Lung (tissue), 12 donors: ENCODE data around the gene ADK. TPM values are rescaled to one million over a fixed set of nuclear protein-coding genes. Genes with fewer than 3 reads are reported as not detected.

Experiments
- ATAC-seq: fragments of 200-7000 bp; cut with Tn5 transposase; one replicate; pipeline ENCODE4 v1.9.1; 2020; ENCODE audit warnings: moderate number of reproducible peaks; ENCODE audit not compliant: insufficient read depth, low FRiP score
- DNase-seq, 3 donors: peaks; one replicate each; pipeline ENCODE4 v3.0.0-alpha.2; 2013 to 2017
- H3K27ac ChIP-seq, 2 donors: one replicate each; pipeline ENCODE4 v1.5.1; 2013; ENCODE audit warnings: mild to moderate bottlenecking in 2 of 2, moderate library complexity in 2 of 2, control low read depth in 1 of 2, inconsistent platforms in 1 of 2, low read depth in 1 of 2, low read length in 1 of 2
- H3K27me3 ChIP-seq, 3 donors: one replicate each; pipeline ENCODE4 v1.5.1; 2013; ENCODE audit warnings: low read length in 2 of 3; ENCODE audit not compliant: control insufficient read depth in 3 of 3, insufficient read depth in 3 of 3
- H3K36me3 ChIP-seq, 4 donors: one replicate each; pipeline ENCODE4 v1.5.1; 2013; ENCODE audit warnings: low read length in 4 of 4, mild to moderate bottlenecking in 1 of 4, moderate library complexity in 1 of 4; ENCODE audit not compliant: control insufficient read depth in 4 of 4, insufficient read depth in 4 of 4
- H3K4me1 ChIP-seq, 5 donors: one replicate each; pipeline ENCODE4 v1.5.1; 2013; ENCODE audit warnings: low read length in 5 of 5, mild to moderate bottlenecking in 2 of 5, moderate library complexity in 1 of 5; ENCODE audit not compliant: control insufficient read depth in 5 of 5, insufficient read depth in 5 of 5
- H3K4me3 ChIP-seq: one replicate; pipeline ENCODE4 v1.5.1; 2013; ENCODE audit warnings: mild to moderate bottlenecking, control low read depth, moderate library complexity
- H3K9ac ChIP-seq, 2 donors: one replicate each; pipeline ENCODE4 v1.5.1; 2013; ENCODE audit warnings: low read length in 2 of 2, control low read depth in 1 of 2; ENCODE audit not compliant: insufficient read depth in 1 of 2
- H3K9me3 ChIP-seq, 4 donors: one replicate each; pipeline ENCODE4 v1.5.1; 2013; ENCODE audit warnings: low read length in 3 of 4, mild to moderate bottlenecking in 1 of 4, moderate library complexity in 1 of 4; ENCODE audit not compliant: control insufficient read depth in 4 of 4, insufficient read depth in 3 of 4
- WGBS, 2 donors: extraction: QIAGEN DNeasy Blood & Tissue Kit; methylation state at CpG; one replicate each; pipeline ENCODE4 v1.1.7; 2013; 5-methylcytosine and 5-hydroxymethylcytosine counted together
- polyA plus RNA-seq, 2 donors: library from polyadenylated mRNA; stranded (reverse); fragments of 200-250 nt; gene quantifications; one replicate each; pipeline ENCODE4 v1.2.1, GENCODE V29; 2013
- total RNA-seq, 2 donors: library from RNA; depleted of rRNA in 1 of 2; stranded (reverse); fragments of >200 nt in 1 of 2; gene quantifications; one replicate each; pipeline ENCODE4 v1.2.1, GENCODE V29; 2014 to 2021
- TF ChIP-seq, protein P1 (sequence below): IDR thresholded peaks from 2 replicates; pipeline ENCODE4 v1.5.1; 2012; ENCODE audit warnings: mild to moderate bottlenecking; ENCODE audit errors: control extremely low read depth, extremely low read depth
- donor health status: control.
- donor health status: control.
- donor health status: Bipolar disorder and iron deficiency.
- donor health status: healthy.
- donor health status: DM: yes; HTN: yes; CAD: no.

The ADK gene
- total and polyA plus RNA-seq, 4 donors: 31.6 to 82.3 (median 42.9) TPM

DNA sequence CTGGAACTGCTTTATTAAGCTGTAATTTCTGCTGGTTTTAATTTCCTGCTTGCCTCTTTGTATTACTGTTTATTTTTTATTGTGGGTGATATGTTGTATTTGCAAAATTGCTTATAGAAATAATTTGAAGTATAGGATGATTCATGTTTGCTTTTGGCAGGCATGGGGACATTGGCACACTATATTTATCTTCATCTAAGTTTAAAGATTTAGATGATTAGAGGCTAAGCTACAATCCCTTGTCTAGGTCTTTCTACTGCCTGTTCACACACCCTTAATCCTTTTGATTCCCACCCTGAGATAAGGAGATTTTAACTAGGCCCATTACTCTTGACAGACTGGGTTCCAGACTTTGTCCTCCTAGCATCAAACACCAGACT lies 492.6 kb downstream of the ADK start:
- Histone ChIP-seq H3K27me3 (no peaks in the 10 kb centered on the region), H3K36me3 (peaks cover 0 to 2% (median 0%) of the 10 kb centered on the region in 4 donors), H3K4me3 (no peak overlapping the region), H3K27ac (no peak overlapping the region), H3K4me1 (peaks cover 0 to 12% (median 3%) of the 10 kb centered on the region in 5 donors), H3K9ac (no peak overlapping the region), H3K9me3 (no peaks in the 10 kb centered on the region)
- TF ChIP-seq, protein P1, sequence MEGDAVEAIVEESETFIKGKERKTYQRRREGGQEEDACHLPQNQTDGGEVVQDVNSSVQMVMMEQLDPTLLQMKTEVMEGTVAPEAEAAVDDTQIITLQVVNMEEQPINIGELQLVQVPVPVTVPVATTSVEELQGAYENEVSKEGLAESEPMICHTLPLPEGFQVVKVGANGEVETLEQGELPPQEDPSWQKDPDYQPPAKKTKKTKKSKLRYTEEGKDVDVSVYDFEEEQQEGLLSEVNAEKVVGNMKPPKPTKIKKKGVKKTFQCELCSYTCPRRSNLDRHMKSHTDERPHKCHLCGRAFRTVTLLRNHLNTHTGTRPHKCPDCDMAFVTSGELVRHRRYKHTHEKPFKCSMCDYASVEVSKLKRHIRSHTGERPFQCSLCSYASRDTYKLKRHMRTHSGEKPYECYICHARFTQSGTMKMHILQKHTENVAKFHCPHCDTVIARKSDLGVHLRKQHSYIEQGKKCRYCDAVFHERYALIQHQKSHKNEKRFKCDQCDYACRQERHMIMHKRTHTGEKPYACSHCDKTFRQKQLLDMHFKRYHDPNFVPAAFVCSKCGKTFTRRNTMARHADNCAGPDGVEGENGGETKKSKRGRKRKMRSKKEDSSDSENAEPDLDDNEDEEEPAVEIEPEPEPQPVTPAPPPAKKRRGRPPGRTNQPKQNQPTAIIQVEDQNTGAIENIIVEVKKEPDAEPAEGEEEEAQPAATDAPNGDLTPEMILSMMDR: no peak
- ATAC-seq (no peak), DNase-seq (no peak)

DNA sequence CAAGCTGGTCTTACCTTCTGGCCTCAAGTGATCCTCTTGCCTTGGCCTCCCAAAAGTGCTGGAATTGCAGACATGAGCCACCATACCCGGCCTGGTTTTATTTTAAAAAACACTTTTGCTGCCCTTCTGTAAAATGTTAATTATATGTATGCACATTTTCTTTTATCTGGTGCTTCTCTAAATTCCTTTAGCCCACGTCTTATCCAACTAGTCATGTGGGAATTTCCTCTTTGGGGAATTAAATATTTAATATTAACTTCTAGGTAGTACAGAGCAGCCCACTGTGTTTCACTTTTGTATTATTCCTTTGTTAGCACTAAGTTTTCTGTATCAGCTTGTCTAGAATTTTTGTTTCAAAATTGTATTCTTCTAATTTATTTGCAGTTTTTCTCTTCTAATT lies 493.7 kb downstream of the ADK start:
- ATAC-seq (no peak), DNase-seq (no peak)

DNA sequence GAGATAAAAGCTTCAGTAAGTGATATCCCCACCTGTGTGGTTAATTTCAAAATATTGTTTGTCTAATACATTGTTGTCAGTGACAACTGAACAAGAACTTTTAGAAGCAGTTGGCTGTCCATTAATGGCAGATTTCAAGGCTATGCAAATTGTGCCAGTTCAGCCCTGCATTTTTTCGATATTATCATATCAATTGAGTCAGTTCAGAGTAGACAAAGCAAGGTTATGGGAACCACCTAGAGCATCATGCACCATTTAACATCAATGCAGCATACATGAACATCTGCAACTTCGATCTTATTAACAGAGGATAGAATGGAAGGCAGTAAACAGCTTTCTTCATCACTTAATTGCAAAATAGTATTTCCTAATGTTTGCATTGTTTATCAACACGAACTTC lies 494.7 kb downstream of the ADK start:
- Histone ChIP-seq H3K9me3 (no peaks in the 10 kb centered on the region), H3K36me3 (peaks cover 0 to 2% (median 0%) of the 10 kb centered on the region in 4 donors), H3K27me3 (no peaks in the 10 kb centered on the region), H3K9ac (no peak overlapping the region), H3K4me1 (peaks cover 0 to 4% (median 0%) of the 10 kb centered on the region in 5 donors), H3K27ac (no peak overlapping the region), H3K4me3 (no peak overlapping the region)
- no peak for DNase-seq
- ATAC-seq: no peak
- TF ChIP-seq, protein P1: no peak
- 94 to 96% methylated on average over 3 of the region's 3 CpGs for WGBS, 2 donors

More for the DNA sequence above, 493.7 kb downstream of the ADK start:
- Histone ChIP-seq H3K4me1 (peaks cover 0 to 12% (median 3%) of the 10 kb centered on the region in 5 donors), H3K4me3 (no peak overlapping the region), H3K36me3 (peaks cover 0 to 2% (median 0%) of the 10 kb centered on the region in 4 donors), H3K27me3 (no peaks in the 10 kb centered on the region), H3K9ac (no peak overlapping the region), H3K27ac (no peak overlapping the region), H3K9me3 (no peaks in the 10 kb centered on the region)
- TF ChIP-seq, protein P1: no peak
- 91 to 97% methylated on average over 2 of the region's 2 CpGs for WGBS, 2 donors

DNA sequence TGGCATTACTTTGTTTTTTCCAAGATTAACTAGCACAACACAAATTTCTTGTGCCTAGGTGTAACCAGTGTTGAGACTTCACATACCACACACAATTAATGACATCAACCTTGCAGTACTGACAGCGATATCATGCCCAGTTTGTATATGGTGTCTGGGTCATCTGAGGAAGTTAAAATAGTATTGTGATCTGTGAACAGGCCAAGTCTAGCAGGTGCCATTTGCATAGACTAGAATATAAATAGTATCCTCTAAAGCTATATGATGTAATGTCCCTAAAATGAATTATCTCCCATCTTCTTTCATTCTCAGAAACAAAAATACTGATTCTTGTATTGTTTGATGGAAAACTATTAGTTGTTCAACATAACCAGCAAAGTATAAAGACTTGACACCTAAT lies 499.6 kb downstream of the ADK start:
- H3K4me3 ChIP-seq: no peak overlapping the region
- no peaks in the 10 kb centered on the region for H3K9me3 ChIP-seq
- peaks cover 0 to 2% (median 0%) of the 10 kb centered on the region in 4 donors for H3K36me3 ChIP-seq
- TF ChIP-seq, protein P1: no peak
- H3K27ac ChIP-seq: no peak overlapping the region
- no peak overlapping the region for H3K9ac ChIP-seq
- ATAC-seq (no peak), DNase-seq (no peak)
- 93 to 100% methylated on average over 1 of the region's 1 CpG for WGBS, 2 donors
- H3K4me1 ChIP-seq: no peaks in the 10 kb centered on the region
- no peaks in the 10 kb centered on the region for H3K27me3 ChIP-seq
